ENCODE results near the gene LAMA2.
"Not testable (repeated sequence)": the region's sequence is repeated elsewhere in the genome, so short reads cannot be mapped to it uniquely, and the experiment has no call there.

The LAMA2 gene

DNA sequence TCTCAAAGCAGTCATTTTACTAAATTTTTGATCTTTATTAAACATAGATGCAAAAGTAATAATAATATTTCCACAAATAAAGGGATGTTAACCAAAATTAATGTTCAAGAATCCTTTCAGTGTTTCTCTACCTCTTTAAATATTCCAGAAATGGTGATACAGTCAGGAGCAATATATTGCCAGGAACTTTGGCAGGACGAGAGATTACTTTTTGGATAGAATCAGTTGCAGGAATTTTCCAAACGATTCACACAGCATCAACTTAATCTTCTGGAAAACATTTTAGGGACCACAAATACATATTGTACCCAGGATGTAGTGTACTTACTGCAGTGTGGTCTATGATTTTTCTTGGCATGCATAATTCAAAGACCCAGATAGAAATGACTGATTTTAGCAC lies 125.7 kb downstream of the LAMA2 start:
- DNase-seq: no peak

- no peak for DNase-seq
Observed at GRCh38 chr6:129009851-129010250, 126.9 kb downstream of the LAMA2 start.

DNA sequence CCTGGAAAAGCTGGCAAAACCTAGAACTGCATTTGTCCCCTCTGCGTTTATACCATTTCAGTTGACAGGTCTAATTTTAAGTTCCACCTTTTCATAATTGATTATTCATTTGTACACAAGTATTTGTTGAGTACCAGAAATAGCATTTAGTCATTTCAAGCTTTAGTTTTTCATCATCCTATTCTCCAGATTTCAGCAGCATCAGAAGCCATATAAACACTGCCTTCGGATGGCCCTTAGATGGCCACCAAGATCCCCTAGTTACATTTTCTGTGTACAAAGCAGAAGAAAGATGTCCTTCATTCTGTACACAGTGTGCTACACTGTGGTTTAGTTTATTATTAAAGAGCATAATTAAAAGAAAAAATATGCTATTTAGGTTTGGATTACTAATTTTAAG lies 131.4 kb downstream of the LAMA2 start:
- no peak for DNase-seq

GRCh38 chr6:129015721-129016120 lies 132.8 kb downstream of the LAMA2 start:
- DNase-seq: no peak

GRCh38 chr6:129016844-129017243 lies 133.9 kb downstream of the LAMA2 start:
- no peak for DNase-seq

- DNase-seq: no peak
Observed at GRCh38 chr6:129022011-129022553, 139.1 kb downstream of the LAMA2 start.

DNA sequence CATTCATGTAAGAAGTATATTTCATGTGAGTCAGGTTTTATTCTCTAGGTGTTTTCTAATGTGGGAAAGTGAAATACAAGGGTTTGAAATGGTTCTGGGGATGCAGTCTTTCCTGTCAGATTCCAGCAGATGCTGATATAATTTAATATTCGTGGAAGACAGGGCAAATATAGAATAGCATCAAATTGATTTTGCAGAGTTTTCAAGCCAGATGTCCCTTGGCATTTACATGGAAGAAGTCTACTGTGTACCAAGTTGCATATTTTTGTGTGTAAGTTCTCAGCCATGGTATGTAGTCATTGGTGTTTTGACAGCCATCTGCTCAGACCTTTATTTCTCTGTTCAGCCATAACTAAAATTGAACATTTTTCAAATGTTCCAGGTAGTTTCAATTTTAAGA lies 143.7 kb downstream of the LAMA2 start:
- DNase-seq: no peak

DNA sequence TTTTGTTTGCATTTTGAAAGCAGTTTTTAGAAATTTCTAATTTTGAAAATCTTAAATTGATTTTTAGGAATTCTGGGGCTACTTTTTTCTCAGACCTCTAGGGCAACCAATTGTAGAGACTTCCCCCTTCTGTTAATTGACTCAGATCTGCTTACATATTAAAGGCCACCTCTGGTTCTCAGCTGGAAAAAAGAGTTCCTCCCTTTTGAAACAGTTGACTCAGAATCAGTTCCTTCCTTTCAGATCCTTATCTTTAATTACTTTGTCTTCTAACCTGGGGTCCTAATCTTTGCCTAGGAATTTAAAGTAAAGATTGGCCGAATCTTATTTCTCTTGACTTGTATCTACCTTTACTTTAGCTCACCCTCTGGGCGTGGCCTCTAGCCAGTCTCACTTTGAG lies 146.8 kb downstream of the LAMA2 start:
- no peak for DNase-seq

- DNase-seq: no peak
Observed at GRCh38 chr6:129030215-129030614, 147.3 kb downstream of the LAMA2 start.

GRCh38 chr6:129031051-129031599 lies 148.2 kb downstream of the LAMA2 start:
- DNase-seq: no peak

DNA sequence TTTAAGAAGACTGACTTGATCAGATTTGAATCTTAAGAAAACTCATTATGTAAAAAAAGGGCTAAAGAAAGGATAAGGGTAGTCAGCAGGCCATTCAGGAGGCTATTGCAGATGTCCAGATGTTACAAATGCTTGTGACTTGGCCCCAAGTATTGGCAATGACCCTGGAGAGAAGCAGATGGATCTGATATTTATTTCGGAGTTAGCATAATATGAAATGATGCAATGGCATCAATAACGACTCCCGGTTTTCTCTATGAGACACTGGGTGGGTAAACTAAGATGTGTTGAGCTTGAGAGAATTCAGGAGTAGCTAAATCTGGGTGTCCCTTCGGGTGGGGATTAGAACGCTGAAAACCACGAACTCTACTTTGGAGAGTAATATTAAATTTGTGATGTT lies 149.7 kb downstream of the LAMA2 start:
- DNase-seq: no peak

- DNase-seq: no peak
Observed at GRCh38 chr6:129033180-129033579, 150.2 kb downstream of the LAMA2 start.

DNA sequence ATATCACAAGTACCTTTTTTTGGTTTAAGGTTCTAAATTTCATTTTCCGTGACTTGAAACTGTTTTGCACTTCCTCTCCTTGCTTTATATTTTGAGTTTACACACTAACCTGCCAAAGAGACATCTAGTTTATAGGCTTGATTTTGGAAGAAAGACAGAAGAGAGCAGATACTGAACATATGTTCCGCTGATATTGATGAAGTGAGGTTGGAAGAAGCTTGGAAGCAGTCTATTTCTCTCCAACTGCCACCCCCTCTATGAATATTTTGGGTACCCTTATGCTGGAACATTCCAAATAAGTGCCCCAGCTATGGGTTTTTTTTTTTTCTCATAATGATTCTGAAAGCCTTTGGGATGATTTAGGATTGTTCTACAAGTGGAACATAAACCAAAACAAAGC lies 150.6 kb downstream of the LAMA2 start:
- no peak for DNase-seq

DNA sequence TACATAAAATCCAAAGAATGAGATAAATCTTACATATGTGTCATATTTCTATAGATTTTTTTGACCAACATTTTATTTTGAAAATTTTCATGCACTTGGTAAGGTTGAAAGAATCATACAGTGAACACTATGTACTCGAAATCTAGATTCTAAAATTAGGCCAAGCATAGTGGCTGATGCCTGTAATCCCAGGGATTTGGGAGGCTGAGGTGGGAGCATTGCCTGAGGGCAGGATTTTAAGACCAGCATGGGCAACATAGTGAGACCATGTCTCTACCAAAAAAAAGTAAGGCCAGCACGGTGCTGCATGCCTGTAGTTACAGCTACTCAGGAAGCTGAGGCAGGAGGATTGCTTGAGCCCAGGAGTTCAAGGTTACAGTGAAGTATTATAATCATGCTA lies 158.6 kb downstream of the LAMA2 start:
- no peak for DNase-seq

GRCh38 chr6:129046526-129046925 lies 163.6 kb downstream of the LAMA2 start:
- DNase-seq: no peak

- no peak for DNase-seq
Observed at GRCh38 chr6:129047834-129048233, 164.9 kb downstream of the LAMA2 start.

- no peak for DNase-seq
Observed at GRCh38 chr6:129050086-129050485, 167.1 kb downstream of the LAMA2 start.

DNA sequence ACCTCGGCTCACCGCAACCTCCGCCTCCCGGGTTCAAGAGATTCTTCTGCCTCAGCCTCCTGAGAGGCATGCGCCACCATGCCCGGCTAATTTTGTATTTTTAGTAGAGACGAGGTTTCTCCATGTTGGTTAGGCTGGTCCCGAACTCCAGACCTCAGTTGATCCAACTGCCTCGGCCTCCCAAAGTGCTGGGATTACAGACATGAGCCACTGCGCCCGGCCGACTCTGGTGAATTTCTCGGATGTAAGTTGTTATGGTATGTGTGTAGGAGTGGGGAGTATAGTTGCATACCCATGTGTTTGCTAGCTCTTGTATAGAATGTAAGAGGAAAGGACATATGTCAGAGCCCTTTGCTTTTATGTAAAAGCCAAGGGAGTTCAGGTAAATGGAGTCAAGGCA lies 170.2 kb downstream of the LAMA2 start:
- DNase-seq: not testable (repeated sequence)

GRCh38 chr6:129055796-129056195 lies 172.9 kb downstream of the LAMA2 start:
- DNase-seq: no peak

- no peak for DNase-seq
Observed at GRCh38 chr6:129059650-129060049, 176.7 kb downstream of the LAMA2 start.

DNA sequence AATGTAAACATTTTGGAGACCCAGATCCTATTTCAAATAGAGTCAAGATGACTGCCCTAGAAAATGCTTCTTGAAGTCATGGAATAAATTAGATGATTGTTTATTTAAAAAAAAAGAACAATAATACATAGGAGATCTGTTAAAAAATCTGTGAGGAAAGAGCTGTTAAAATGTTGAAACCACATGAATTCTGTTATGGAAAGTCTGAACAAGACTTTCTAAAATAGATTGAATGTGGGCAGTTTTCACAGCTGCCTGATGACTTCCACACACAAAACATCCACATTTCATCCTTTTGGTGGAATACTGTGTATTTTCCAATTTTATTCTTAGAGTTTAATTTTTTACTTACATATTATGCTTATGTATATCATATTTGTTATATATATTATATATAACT lies 186.1 kb downstream of the LAMA2 start:
- DNase-seq: no peak

DNA sequence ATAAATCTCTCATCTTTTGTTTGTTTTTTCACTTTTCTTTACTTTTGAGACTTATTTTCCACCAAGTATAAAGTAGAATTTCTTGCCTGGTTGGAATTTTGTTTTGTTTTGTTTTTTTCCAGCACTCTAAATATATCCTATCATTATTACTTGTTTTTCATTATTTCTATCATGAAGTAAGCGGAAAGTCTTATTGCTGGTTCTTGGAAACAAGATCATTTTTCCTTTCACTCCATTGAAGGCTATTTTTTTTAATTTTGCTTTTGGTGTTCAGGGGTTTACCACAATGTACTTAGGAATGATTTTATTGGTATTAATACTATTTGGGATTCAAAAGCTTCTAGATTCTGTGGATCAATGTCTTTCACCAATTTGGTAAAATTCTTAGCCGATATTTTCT lies 190.1 kb downstream of the LAMA2 start:
- no peak for DNase-seq

DNA sequence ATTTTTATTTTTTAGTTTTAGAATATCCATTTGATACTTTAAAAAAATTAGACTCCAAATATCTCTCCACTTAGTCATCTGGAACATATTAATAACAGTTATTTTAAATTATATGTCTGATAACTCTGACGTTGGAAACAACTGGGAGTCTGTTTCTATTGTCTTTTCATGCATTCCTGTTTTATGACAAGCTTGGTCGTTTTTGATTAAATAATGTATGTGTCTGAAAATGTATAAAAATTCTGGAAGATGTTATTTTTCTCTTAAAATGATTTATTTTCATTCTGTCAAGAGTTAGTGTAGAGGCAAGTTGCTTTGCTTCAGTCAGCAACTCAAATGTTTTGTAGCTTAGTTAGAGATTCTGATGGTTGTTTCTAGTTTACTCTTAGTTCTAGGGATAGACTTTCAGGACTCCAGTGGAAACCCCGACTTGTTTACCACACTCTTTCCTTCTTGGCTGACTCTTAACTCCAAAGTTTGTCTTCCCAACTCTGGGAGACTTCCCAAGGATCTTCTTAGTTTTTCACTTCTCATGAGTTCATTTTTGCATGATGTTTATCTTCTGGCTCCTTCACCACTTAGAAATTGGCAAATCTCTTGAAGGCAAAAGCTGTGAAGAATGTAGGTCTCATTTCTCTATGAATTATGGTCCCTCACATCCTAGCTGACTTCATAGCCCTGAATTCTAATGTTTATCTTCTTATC lies 190.9 kb downstream of the LAMA2 start:
- no peak for DNase-seq

- no peak for DNase-seq
Observed at GRCh38 chr6:129084406-129084805, 201.5 kb downstream of the LAMA2 start.

DNA sequence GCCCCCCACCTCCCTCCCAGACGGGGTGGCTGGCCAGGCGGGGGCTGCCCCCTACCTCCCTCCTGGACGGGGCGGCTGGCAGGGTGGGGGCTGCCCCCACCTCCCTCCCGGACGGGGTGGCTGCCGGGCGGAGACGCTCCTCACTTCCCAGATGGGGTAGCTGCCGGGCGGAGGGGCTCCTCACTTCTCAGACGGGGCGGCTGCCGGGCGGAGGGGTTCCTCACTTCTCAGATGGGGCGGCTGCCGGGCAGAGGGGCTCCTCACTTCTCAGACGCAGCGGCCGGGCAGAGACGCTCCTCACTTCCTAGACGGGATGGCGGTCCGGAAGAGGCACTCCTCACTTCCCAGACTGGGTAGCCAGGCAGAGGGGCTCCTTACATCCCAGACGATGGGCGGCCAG lies 205.5 kb downstream of the LAMA2 start:
- DNase-seq: not testable (repeated sequence)

Data from SHP77 (cell line).